HG03460 (cell line): Measurements from ENCODE around the gene SARDH.

Experiments
- ATAC-seq: cut with Tn5 transposase; IDR thresholded peaks from one replicate; pipeline ENCODE4 v1.9.1; 2021; ENCODE audit not compliant: unreplicated experiment

The SARDH gene, protein sequence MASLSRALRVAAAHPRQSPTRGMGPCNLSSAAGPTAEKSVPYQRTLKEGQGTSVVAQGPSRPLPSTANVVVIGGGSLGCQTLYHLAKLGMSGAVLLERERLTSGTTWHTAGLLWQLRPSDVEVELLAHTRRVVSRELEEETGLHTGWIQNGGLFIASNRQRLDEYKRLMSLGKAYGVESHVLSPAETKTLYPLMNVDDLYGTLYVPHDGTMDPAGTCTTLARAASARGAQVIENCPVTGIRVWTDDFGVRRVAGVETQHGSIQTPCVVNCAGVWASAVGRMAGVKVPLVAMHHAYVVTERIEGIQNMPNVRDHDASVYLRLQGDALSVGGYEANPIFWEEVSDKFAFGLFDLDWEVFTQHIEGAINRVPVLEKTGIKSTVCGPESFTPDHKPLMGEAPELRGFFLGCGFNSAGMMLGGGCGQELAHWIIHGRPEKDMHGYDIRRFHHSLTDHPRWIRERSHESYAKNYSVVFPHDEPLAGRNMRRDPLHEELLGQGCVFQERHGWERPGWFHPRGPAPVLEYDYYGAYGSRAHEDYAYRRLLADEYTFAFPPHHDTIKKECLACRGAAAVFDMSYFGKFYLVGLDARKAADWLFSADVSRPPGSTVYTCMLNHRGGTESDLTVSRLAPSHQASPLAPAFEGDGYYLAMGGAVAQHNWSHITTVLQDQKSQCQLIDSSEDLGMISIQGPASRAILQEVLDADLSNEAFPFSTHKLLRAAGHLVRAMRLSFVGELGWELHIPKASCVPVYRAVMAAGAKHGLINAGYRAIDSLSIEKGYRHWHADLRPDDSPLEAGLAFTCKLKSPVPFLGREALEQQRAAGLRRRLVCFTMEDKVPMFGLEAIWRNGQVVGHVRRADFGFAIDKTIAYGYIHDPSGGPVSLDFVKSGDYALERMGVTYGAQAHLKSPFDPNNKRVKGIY

DNA sequence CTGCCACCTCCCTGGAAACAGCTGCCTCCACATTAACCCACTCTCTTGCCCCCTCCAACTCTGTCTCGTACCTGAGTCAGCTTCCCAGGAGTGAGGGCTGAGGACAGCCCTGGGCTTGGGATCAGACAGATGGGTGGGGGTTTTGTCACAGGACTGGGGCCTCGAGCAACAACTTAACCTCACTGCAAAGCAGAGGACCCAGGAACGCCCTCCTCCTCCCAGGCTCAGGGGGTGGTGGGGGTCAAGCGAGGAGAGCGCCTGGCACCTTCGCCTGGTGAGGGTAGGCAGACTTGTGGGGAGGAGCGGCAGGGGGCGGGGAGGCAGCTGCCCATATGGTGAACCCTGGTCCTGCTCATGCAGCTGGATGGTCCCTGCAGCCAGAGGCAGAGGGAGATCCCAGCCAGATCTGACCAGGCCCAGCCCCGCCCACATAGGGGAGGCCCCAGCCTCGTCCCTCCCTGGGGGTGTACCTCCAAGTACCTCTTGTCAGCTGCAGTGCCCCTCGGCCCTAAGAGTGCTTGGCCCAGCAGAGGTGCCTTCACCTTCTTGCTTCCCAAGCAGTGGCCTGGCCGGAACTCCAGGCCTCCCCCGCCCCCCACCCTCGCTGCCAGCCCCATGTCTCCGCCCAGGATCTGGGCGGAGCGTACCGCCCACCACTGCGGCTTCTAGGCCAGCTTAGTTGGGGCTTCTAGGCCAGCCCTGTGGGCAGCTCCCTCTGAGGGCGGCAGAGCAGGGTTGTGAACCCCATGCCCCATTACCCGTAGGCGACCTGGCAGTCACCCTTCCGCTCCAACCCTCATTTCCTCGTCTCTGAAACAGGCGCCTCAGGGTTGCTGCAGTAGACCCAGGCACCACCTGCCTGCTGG, at the start of gene SARDH:
TSS of gene SARDH (minus strand) at position 579 of the 866 bp plus-strand sequence. CDS start 4,179 bp downstream, outside the sequence.
- no peak for ATAC-seq

DNA sequence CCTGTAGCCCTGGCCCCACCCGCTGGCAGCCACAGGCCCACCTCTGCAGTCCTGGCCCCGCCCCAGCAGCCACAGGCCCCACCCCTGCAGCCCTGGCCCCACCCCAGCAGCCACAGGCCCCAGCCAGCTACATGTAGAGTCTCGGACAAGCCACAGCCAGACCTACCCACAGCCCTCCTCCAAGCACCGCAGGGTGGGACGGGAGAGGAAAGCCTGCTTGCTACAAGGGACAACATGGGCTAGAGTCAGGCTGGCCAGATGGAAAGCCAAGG, 49.5 kb upstream of the SARDH start:
- peak; percentile 68 for ATAC-seq

DNA sequence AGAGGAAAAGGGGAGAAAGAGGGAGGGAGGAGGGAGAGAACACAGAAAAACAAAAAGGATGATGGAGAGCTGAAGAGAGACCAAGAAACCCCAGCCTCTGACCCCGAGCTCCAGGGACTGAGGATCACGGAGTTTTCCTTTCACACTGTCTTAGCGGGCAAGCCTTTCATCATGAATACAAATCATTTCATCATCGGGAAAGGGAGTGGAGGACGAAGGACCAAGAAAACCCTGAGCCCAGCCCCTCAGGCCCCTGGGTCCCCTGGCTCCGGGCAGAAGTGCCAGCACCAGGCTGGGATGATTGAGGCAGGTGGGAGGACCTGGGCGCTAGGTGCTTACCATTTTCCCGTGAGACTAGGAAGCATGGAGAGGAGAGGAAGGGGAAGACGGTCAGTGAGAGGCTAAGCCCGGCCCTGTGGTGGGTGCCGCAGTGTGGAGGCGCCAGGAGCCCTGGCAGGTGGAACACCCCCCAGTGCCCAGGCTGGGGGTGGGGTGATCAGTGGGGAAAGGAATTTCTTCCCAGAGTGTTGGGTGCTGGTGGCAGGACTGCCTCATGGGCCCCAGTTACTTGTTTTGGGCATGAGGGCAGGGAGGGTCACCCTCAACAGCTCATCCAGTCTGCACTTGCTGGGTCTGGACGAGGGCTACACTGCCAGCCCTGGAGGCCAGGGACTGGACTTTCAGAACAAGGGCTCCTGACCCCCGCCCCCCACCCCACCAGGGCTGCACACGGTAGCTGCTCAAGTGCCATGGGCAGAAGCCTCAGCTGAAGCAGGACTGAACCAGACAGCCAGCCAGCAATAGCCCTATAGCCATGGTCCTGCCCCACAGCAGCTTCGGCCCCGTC, 49.0 kb upstream of the SARDH start:
- no peak for ATAC-seq

DNA sequence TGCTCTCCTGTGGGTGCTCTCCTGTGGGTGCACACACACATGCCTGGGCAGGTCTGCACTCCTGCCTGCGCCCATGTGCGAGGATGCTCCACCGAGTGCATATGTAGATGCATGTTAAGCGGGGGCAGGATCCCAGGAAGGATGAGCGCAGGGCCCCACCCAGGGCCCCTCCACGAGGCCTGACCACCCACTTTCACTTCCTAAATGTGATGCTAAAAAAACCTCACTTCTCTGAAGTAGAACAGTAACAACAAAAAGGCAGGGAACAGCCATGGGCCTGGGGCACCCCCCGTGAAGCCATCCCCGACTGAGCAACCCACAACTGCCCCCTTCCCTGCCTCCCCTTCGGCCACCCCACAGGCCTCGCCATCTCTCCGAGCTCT, 48.2 kb upstream of the SARDH start:
- ATAC-seq, result no peak

DNA sequence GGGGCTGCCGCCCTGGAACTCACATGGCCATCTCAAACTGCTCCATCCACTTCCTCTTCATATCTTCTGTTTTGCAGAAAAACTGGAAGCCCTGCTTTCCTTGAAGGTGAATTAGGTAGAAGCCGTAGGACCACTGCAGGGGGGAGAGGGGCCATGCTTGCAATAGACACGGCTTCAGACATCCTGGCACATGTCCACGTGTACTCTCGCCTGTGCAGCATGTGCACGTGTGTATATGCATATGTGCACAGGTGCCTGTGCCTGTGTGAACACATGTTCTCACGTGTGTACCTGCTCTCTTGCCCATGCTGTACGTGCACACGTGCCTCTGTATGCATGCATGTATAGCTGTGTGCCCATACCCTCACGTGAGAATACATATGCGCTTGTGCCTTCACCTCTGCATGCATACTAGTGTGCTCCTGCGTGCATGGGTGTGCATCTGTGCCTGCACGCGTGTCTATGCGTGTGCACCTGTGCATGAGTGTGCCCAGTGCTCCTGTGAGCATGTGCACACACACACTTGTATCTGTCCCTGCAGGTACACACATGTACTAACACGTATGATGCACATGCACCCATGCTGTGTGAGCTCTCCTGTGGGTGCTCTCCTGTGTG, 47.7 kb upstream of the SARDH start:
- ATAC-seq, result no peak

DNA sequence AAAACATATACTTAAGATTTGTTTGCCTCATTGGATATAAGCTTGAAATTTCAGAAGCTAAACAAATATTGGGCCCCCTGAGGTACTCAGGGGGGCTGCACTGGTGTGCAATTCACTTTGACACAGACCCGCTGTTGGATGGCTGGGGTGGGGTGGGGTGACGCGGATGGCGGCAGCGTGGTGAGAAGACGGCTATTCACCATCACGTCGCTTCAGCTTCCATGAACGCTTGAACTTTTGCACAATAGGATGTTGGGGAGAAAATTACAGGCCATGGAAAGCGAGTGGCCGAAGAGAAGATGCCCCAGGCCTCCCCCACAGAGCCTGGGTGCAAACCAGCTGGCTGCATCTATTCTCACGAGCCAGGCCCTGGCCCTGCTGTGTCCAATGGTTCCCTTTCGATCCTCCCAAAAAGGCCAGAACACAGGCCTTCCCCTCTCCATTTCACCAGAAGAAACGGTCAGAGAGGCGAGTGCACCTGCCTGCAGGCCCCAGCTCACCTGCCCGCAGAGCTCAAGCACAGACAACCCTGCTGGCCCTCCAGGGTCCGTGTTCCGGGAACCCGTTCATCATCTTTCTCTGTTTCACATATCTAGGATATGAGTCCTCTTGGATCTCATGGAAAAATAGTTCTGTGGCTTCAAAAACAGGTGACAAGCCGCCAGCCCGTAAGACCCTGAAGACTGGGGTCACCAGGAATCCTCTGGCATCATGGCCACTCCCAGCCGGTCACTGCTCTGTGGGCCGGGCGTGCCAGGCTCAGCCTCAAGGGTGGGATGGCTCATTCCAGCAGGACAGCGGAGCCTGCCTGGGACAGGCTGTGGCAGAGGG, 46.8 kb upstream of the SARDH start:
- ATAC-seq, result no peak

DNA sequence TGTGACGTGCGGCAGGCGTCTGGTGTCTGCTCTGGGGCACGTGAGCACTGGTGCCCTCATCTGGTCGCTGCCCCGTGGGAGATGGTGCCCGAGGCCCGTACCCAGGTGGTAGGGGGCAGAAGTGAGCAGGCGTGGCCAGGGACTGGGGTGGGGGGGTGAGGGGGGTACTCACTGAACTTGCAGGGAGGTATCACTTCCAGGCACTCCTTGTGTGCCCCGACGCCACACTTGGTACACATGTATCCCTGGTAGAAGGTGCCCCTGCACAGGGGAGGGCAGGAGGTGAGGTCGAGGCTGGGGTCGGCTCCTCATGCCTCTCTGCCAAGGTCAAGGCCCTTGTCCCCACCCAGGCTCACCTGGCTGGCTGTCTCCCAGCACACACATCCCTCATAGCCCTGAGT, 45.2 kb upstream of the SARDH start:
- ATAC-seq, result no peak

DNA sequence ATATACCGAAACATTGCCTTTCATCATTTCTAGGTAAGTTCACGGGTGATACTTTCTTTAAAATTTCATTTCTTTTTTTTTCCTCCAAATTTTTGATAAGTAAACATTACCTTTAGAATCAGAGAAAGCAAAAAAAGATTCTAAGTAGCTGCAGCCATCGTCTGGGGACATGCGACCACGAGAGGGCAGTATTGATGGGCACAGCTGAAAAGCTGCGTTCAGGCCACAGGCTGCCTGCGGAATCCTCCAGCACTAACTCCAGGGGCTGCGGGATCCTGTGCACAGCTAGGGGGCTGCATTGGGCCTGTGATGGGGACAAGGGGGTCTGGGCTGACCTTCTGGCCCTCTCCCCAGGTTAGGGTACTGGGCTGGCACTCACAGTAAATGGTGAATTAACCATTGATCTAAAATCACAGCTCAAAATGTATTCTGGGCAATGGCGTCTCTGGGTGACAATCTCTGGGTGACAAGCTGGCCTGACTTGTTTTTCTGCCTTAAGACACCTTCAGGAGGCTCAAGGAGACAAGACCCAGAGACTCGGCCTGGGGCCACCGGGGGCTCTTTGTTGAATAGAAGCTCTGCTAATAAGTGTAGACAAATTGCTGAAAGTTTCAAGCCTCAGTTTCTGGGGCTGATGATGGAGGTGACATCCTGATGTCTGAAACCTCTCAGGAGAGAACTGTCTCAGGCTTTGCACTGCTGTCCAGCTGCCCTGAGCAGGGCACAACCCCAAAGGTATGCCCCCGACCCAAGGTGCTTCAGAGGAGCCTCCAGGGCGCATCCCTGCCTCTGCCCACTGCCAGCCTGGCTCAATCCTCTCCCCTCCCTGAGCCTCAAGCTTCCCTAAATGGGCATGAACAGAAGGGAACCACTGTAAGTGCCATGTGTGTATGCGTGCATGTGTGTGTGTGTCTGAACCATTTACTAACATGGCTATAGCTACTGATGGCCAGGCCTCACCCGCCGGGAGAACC, 44.3 kb upstream of the SARDH start:
- ATAC-seq, result no peak

DNA sequence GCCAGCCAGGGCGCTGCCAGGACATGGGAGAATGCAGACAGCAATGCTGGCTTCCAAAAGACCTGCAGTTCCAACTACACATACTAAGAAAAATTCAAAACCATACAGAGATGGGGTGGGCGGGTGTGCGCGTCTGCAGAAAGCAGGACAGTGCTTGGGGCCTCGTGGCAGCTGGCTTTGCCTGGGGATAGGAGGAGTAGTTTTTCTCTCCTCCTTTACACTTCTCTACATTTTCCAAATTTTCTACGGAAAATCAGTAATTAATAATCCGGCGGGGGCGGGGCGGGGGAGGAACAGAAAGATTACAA, 43.6 kb upstream of the SARDH start:
- ATAC-seq, result no peak

DNA sequence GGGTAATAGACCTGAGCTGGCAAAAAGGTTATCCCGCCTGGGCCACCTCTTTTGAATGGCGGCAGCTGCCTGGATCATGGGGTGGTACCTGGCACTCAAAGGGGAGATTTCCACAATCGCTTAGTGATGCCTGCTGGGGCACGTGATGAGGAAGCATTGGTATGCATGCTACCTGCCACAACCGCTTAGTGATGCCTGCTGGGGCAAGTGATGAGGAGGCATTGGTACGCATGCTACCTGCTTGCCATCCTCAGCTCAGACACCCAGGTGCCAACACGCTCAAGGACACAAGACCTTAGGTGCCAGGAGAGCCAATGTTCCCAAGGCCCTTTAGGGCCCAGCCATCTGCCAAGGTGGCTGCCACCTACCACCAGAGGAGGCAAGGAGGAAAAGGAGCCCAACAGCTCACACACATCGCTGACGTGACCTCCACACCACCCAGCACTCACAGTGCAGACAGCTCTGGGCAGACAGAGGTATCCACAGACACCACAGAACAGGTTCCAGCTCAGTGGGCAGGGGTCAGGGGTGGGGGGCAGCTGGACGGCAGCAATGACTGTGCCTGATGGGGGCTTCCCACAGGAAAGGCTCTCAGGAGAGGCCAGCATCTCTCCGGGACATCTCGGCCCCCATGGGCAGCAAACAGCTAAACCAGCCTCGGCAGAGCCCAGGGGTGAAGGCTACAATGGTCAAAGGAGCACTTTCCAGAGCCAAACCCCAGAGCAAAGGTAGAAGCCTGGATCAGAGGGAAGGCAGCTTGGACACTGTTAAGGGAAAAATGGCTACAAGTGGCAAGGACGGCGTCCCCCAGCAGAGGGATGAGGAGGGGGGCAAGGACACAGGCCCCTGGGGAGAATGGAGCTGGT, 43.0 kb upstream of the SARDH start:
- no peak for ATAC-seq

DNA sequence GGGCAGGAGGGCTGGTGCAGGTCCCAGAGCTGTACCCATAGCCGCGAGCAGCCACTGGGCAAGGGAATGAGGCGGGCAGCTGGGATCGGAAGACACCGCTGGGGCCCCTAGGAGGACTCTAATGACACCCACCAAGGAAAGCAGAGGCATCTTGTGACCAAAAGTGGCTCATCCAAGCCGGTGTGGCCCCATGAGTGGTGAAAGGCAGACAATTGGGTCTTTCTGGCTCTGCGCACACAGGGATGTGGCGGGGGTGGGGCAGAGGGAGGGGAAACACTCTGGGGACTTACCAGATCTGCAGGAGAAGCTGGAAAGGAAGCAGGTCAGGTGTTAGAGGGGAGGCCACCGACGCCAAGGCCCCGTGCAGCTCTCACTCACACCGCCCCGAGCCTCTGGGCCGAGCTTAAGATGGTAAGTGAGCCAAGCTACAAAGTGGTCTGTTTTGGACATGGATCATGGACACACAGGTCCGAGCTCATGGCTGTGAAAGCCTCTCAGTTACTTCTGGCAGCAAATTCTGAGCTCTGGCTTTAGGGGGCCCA, 42.3 kb upstream of the SARDH start:
- no peak for ATAC-seq

DNA sequence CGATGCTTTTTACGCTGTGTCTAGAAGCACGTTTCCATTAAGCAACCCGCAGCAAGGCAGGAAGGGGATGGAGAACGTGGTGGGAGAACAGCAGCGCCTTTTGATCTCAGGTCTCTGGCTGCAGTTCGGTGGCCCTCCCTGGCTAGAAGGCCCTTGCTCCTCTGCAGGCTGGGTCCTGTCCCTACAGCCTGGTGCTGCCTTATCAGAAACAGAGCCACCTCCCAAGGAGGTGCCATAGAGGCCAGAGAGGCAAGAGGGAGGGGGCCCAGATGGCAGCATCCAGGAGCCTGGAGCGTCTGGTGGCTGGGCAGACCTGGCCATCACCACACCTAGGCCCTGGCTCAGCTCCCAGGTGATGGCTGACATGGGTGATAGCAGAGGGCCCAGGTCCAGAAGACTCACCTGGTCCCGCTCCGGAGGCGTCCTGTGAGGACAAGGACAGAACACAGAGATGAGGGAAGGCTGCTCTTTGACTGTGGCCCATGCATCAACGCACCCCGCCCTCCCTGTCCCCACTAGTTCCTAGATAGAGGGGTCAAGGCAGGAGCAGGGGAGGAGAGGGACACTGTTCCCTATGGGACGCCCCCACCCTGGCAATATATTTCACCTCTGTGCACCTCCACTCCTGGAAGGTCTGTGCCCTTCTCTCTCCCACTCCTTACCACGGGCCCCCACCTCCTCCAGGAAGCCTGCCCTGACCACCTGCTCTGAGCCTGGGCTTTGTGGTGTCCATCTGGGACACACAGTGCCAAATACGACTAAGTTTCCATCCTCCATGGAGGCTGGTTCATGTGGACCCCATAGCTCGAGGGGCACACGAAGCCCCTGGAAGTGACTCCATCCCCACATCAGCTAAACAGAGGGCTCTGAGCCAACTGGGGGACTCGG, 41.6 kb upstream of the SARDH start:
- ATAC-seq, result no peak

DNA sequence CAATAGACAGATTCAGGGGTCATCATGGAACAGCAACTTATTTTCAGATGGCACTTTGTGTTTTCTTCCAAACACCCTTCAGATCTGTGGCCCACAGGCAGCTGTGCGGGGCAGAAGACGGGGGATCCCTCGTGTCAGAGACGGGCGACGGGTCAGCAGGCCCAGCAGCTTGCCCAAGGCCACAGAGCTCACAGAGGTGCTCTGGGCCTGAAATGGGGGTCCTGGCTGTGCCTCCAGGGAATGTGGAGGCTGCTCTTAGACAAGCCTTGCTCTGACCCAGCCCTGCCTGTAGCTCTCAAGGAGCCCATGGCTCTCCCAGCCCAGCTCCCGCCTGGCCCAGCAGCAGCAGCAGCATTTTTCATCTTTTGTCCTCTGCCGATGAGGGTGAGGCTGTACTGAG, 40.9 kb upstream of the SARDH start:
- no peak for ATAC-seq

DNA sequence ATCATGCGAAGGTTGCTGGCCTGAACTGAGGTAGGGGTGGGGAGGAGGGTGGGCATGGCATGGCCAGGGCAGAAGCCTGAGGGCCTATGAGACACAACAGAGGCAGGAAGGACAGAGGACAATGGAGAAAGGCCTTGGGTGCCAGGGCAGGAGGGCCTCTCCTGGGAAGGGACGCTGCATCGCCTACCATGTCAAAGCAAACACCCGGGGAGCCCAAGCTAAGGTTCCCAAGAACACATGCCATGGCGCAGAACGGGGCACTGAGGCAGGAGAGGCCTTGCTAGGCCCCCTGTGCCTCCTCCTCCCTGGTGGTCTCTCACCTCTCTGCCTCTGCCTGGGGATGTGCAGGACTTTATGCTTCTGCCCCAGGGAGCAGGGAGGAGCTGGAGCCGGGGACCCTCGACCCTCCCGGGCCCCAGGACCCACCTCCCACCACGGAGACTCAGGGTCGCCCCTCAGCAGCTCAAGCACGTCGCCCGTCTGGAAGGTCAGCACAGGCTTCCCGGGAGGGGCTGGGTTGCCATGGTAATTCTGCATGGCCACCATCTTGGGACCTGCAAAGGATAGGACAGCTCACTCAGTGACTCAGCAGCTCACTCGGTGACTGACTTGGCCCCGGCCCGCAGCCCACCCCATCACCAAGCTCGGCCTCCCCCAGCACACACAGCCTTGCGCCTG, 40.3 kb upstream of the SARDH start:
- no peak for ATAC-seq

DNA sequence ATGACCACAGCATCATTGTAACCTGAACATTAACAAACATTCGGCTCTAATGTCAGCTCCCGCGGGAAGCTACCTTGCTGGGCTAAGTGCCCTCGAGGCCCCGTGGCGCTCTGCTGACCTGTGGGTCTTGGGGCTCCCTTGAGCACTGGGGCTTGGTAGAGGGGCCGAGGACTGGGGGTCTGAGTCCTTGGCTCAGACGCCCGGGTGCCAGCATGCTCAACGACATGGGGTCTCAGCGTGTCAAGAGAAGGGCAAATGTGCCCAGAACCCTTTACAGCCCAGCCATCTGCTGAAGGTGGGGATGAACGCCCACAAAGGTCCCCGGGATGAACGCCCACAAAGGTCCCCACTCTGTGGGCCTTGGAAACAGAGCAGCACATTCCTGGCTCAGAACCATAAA, 39.7 kb upstream of the SARDH start:
- no peak for ATAC-seq
